ENCODE data around the gene PDZRN4.

- no peak for TF ChIP-seq CTCF (IDR thresholded peaks at IDR 0.05)
- no peak for TF ChIP-seq POLR2A (IDR thresholded peaks at IDR 0.05)
Observed at GRCh38 chr12:41606468-41607445, 418.6 kb downstream of the PDZRN4 start.
